Liver (tissue), 9 donors: ENCODE measurements around the gene EXOC6. TPM values are rescaled to one million over a fixed set of nuclear protein-coding genes. Genes with fewer than 3 reads are reported as not detected.

Source experiments
- DNase-seq: peaks from one replicate; pipeline ENCODE4 v3.0.0-alpha.2; 2017; ENCODE audit warnings: low spot score
- H3K27ac ChIP-seq, 2 donors: one replicate each; pipeline ENCODE4 v1.7.0; 2013; ENCODE audit warnings: inconsistent platforms in 2 of 2, low read length in 2 of 2, control low read depth in 1 of 2, low read depth in 1 of 2, mild to moderate bottlenecking in 1 of 2
- H3K27me3 ChIP-seq, 4 donors: one replicate each; pipeline versions ENCODE4 v1.6.1 to v1.7.0; 2013; ENCODE audit warnings: low read length in 3 of 4, inconsistent platforms in 1 of 4, mild to moderate bottlenecking in 1 of 4, moderate library complexity in 1 of 4; ENCODE audit not compliant: control insufficient read depth in 4 of 4, insufficient read depth in 4 of 4
- H3K36me3 ChIP-seq, 4 donors: one replicate each; pipeline versions ENCODE4 v1.6.1 to v1.7.0; 2013; ENCODE audit warnings: low read length in 3 of 4, mild to moderate bottlenecking in 3 of 4, low read depth in 1 of 4, moderate library complexity in 1 of 4; ENCODE audit not compliant: control insufficient read depth in 4 of 4, insufficient read depth in 3 of 4
- H3K4me1 ChIP-seq, 4 donors: one replicate each; pipeline versions ENCODE4 v1.6.1 to v1.7.0; 2013; ENCODE audit warnings: low read length in 3 of 4, mild to moderate bottlenecking in 3 of 4, moderate library complexity in 1 of 4; ENCODE audit not compliant: control insufficient read depth in 4 of 4, insufficient read depth in 4 of 4
- H3K4me3 ChIP-seq, 3 donors: one replicate each; pipeline versions ENCODE4 v1.6.1 to v1.7.0; 2013; ENCODE audit warnings: low read length in 3 of 3, control low read depth in 1 of 3, low read depth in 1 of 3, mild to moderate bottlenecking in 1 of 3
- H3K9ac ChIP-seq, 2 donors: one replicate each; pipeline ENCODE4 v1.7.0; 2013; ENCODE audit warnings: low read length in 2 of 2, mild to moderate bottlenecking in 2 of 2, moderate library complexity in 2 of 2, control low read depth in 1 of 2, low read depth in 1 of 2
- H3K9me3 ChIP-seq, 4 donors: one replicate each; pipeline versions ENCODE4 v1.6.1 to v1.7.0; 2013; ENCODE audit warnings: low read length in 3 of 4; ENCODE audit not compliant: control insufficient read depth in 4 of 4
- ATF3 ChIP-seq: IDR thresholded peaks from 2 replicates; pipeline ENCODE4 v1.6.1; 2016; ENCODE audit warnings: antibody characterized with exemption
- CTCF ChIP-seq: fragments of 150-350 bp; IDR thresholded peaks from 2 replicates; pipeline ENCODE4 v1.5.1; 2017; ENCODE audit warnings: improper control_type of control experiment, low read depth, low read length; ENCODE audit not compliant: missing input control
- EGR1 ChIP-seq, 2 donors: IDR thresholded peaks; 2 replicates each; pipeline ENCODE4 v1.6.1; 2016 to 2018; ENCODE audit warnings: antibody characterized with exemption in 2 of 2, low read depth in 2 of 2
- FOXA1 ChIP-seq: IDR thresholded peaks from 2 replicates; pipeline ENCODE4 v1.6.1; 2016; ENCODE audit warnings: antibody characterized with exemption
- FOXA2 ChIP-seq: IDR thresholded peaks from 2 replicates; pipeline ENCODE4 v1.6.1; 2016; ENCODE audit warnings: antibody characterized with exemption
- GABPA ChIP-seq, 2 donors: IDR thresholded peaks in 1 of 2; conservative IDR thresholded peaks in 1 of 2; 2 replicates each; pipeline ENCODE4 v1.6.1; 2016; ENCODE audit warnings: antibody characterized with exemption in 2 of 2, mild to moderate bottlenecking in 1 of 2, moderate library complexity in 1 of 2
- HNF4A ChIP-seq, 2 donors: conservative IDR thresholded peaks; 2 replicates each; pipeline ENCODE4 v1.6.1; 2016; ENCODE audit warnings: antibody characterized with exemption in 2 of 2, mild to moderate bottlenecking in 2 of 2
- HNF4G ChIP-seq: IDR thresholded peaks from 2 replicates; pipeline ENCODE4 v1.6.1; 2016; ENCODE audit warnings: antibody characterized with exemption
- JUND ChIP-seq, 2 donors: IDR thresholded peaks; 2 replicates each; pipeline ENCODE4 v1.6.1; 2016; ENCODE audit warnings: antibody characterized with exemption in 2 of 2
- NR2F2 ChIP-seq: IDR thresholded peaks from 2 replicates; pipeline ENCODE4 v1.6.1; 2016; ENCODE audit warnings: antibody characterized with exemption
- RAD21 ChIP-seq, 2 donors: IDR thresholded peaks; 2 replicates each; pipeline ENCODE4 v1.6.1; 2016; ENCODE audit warnings: antibody characterized with exemption in 2 of 2, mild to moderate bottlenecking in 2 of 2
- RXRA ChIP-seq, 2 donors: IDR thresholded peaks; 2 replicates each; pipeline ENCODE4 v1.6.1; 2017 to 2018; ENCODE audit warnings: antibody characterized with exemption in 2 of 2, mild to moderate bottlenecking in 1 of 2
- SP1 ChIP-seq: IDR thresholded peaks from 2 replicates; pipeline ENCODE4 v1.6.1; 2018; ENCODE audit warnings: antibody characterized with exemption, mild to moderate bottlenecking
- TAF1 ChIP-seq: conservative IDR thresholded peaks from 2 replicates; pipeline ENCODE4 v1.6.1; 2016; ENCODE audit warnings: antibody characterized with exemption, mild to moderate bottlenecking
- YY1 ChIP-seq: IDR thresholded peaks from 2 replicates; pipeline ENCODE4 v1.6.1; 2016; ENCODE audit warnings: antibody characterized with exemption, mild to moderate bottlenecking
- ZBTB33 ChIP-seq: IDR thresholded peaks from 2 replicates; pipeline ENCODE4 v1.6.1; 2016; ENCODE audit warnings: antibody characterized with exemption
- WGBS: extraction: QIAGEN DNeasy Blood & Tissue Kit; methylation state at CpG from one replicate; pipeline ENCODE4 v1.1.7; 2013; 5-methylcytosine and 5-hydroxymethylcytosine counted together
- polyA plus RNA-seq, 2 donors: library from polyadenylated mRNA; stranded (reverse) in 1 of 2; unstranded in 1 of 2; fragments of 200-250 nt in 1 of 2; fragments of >200 nt in 1 of 2; fragmentation: Nextera tagmentation in 1 of 2; extraction: Ambion mirVana in 1 of 2; gene quantifications; one replicate each; pipeline versions ENCODE4 v1.2.1 to v1.2.3, GENCODE V29; 2013 to 2015
- total RNA-seq, 2 donors: library from RNA; depleted of rRNA; stranded (reverse); fragments of >200 nt; gene quantifications; one replicate each; pipeline ENCODE4 v1.2.3, GENCODE V29; 2014
- TF ChIP-seq, protein P1 (sequence below): IDR thresholded peaks from 2 replicates; pipeline ENCODE4 v1.6.1; 2016; ENCODE audit warnings: antibody characterized with exemption, mild to moderate bottlenecking
- TF ChIP-seq, protein P2 (sequence below): IDR thresholded peaks from 2 replicates; pipeline ENCODE4 v1.6.1; 2016; ENCODE audit warnings: antibody characterized with exemption
- donor health status: healthy.
- donor health status: healthy.
- donor health status: healthy.
- donor health status: healthy.
- donor health status: healthy.

Gene EXOC6
- total and polyA plus RNA-seq, 4 donors, result 6.5 to 35.4 (median 8.4) TPM

GRCh38 chr10:92873029-92873428 is 24.7 kb downstream of the EXOC6 start:
- peaks cover 0 to 8% (median 2%) of the 10 kb centered on the region in 4 donors for H3K4me1 ChIP-seq
- no peaks in the 10 kb centered on the region for H3K27me3 ChIP-seq
- H3K9ac ChIP-seq, result no peak overlapping the region
- H3K4me3 ChIP-seq, result no peak overlapping the region
- no peak for TF ChIP-seq FOXA1
- TF ChIP-seq RXRA (IDR thresholded peaks at IDR 0.05), result no peak
- TF ChIP-seq ATF3, result no peak
- no peak for TF ChIP-seq NR2F2
- TF ChIP-seq, protein P1, sequence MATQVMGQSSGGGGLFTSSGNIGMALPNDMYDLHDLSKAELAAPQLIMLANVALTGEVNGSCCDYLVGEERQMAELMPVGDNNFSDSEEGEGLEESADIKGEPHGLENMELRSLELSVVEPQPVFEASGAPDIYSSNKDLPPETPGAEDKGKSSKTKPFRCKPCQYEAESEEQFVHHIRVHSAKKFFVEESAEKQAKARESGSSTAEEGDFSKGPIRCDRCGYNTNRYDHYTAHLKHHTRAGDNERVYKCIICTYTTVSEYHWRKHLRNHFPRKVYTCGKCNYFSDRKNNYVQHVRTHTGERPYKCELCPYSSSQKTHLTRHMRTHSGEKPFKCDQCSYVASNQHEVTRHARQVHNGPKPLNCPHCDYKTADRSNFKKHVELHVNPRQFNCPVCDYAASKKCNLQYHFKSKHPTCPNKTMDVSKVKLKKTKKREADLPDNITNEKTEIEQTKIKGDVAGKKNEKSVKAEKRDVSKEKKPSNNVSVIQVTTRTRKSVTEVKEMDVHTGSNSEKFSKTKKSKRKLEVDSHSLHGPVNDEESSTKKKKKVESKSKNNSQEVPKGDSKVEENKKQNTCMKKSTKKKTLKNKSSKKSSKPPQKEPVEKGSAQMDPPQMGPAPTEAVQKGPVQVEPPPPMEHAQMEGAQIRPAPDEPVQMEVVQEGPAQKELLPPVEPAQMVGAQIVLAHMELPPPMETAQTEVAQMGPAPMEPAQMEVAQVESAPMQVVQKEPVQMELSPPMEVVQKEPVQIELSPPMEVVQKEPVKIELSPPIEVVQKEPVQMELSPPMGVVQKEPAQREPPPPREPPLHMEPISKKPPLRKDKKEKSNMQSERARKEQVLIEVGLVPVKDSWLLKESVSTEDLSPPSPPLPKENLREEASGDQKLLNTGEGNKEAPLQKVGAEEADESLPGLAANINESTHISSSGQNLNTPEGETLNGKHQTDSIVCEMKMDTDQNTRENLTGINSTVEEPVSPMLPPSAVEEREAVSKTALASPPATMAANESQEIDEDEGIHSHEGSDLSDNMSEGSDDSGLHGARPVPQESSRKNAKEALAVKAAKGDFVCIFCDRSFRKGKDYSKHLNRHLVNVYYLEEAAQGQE, result no peak
- TF ChIP-seq HNF4G, result no peak
- no peak for TF ChIP-seq EGR1 (IDR thresholded peaks at IDR 0.05; ENCODE audit: low read depth in 2 of 2)
- no peak for TF ChIP-seq ZBTB33
- no peak for TF ChIP-seq GABPA (IDR thresholded peaks at IDR 0.05 in 1 of 2, conservative IDR thresholded peaks at IDR 0.05 in 1 of 2)
- TF ChIP-seq CTCF, result no peak
- TF ChIP-seq RAD21 (IDR thresholded peaks at IDR 0.05), result no peak
- TF ChIP-seq, protein P2, sequence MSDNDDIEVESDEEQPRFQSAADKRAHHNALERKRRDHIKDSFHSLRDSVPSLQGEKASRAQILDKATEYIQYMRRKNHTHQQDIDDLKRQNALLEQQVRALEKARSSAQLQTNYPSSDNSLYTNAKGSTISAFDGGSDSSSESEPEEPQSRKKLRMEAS, result no peak
- no peak for TF ChIP-seq YY1
- TF ChIP-seq SP1, result no peak
- no peak for TF ChIP-seq JUND (IDR thresholded peaks at IDR 0.05)
- no peak for TF ChIP-seq HNF4A (conservative IDR thresholded peaks at IDR 0.05)
- no peak for TF ChIP-seq TAF1
- TF ChIP-seq FOXA2, result no peak
- 85% methylated on average over 3 of the region's 3 CpGs for WGBS
- DNase-seq, result no peak
- H3K27ac ChIP-seq, result no peak overlapping the region
- no peaks in the 10 kb centered on the region for H3K9me3 ChIP-seq
- H3K36me3 ChIP-seq, result no peaks in the 10 kb centered on the region
